Esophagus muscularis mucosa (tissue), 4 donors: ENCODE data around the gene L3MBTL4. TPM values are rescaled to one million over a fixed set of nuclear protein-coding genes. Genes with fewer than 3 reads are reported as not detected.

Experiments used
- DNase-seq: peaks from one replicate; pipeline ENCODE4 v3.0.0-alpha.2; 2017; ENCODE audit errors: extremely low spot score
- H3K27ac ChIP-seq, 4 donors: fragments of 200-600 bp; sonication (generic); replicated peaks in 1 of 4; 1 replicate in 3 of 4; 2 replicates in 1 of 4; pipeline ENCODE4 v1.5.1; 2016 to 2019; ENCODE audit warnings: mild to moderate bottlenecking in 1 of 4
- H3K27me3 ChIP-seq, 4 donors: fragments of 200-600 bp; sonication (generic); one replicate each; pipeline versions ENCODE4 v1.5.1 to v1.6.0; 2016 to 2019
- H3K36me3 ChIP-seq, 4 donors: fragments of 200-600 bp; sonication (generic); one replicate each; pipeline ENCODE4 v1.5.1; 2016 to 2019
- H3K4me1 ChIP-seq, 4 donors: fragments of 200-600 bp; sonication (generic); one replicate each; pipeline ENCODE4 v1.5.1; 2016 to 2019
- H3K4me3 ChIP-seq, 4 donors: fragments of 200-600 bp; sonication (generic); 1 replicate in 2 of 4; 2 replicates in 2 of 4; pipeline ENCODE4 v1.5.1; 2016 to 2019; ENCODE audit warnings: mild to moderate bottlenecking in 4 of 4, moderate library complexity in 1 of 4
- H3K9me3 ChIP-seq, 4 donors: fragments of 200-600 bp; sonication (generic); 1 replicate in 3 of 4; 2 replicates in 1 of 4; pipeline ENCODE4 v1.5.1; 2016 to 2019
- EP300 ChIP-seq: sonication (generic); formaldehyde crosslinking; IDR thresholded peaks from one replicate; pipeline ENCODE4 v1.6.1; 2017; ENCODE audit warnings: antibody characterized with exemption
- POLR2A ChIP-seq: fragments of 450-650 bp; IDR thresholded peaks from one replicate; pipeline ENCODE4 v1.6.1; 2017; ENCODE audit warnings: antibody characterized with exemption, moderate library complexity, mild to moderate bottlenecking, low read depth
- POLR2AphosphoS5 ChIP-seq, 2 donors: sonication (generic); formaldehyde crosslinking; IDR thresholded peaks; one replicate each; pipeline ENCODE4 v1.6.1; 2017; ENCODE audit warnings: antibody characterized with exemption in 2 of 2
- WGBS: methylation state at CpG from one replicate; pipeline ENCODE4 v1.1.5; 2018; 5-methylcytosine and 5-hydroxymethylcytosine counted together
- intact Hi-C: fragments of 100-400 bp; cut with DNase I; formaldehyde crosslinking; loops from one replicate; pipeline ENCODE4 v1.15.1; 2023
- total RNA-seq, 4 donors: library from RNA; depleted of rRNA; stranded (reverse); fragments of >200 nt; gene quantifications; one replicate each; pipeline versions ENCODE4 v1.1.0 to v1.2.1, GENCODE V29; 2016
- TF ChIP-seq, protein P1 (sequence below), 3 experiments: fragments of 200-600 bp in 2 of 3; fragments of 450-650 bp in 1 of 3; sonication (generic) in 2 of 3; IDR thresholded peaks; one replicate each; pipeline ENCODE4 v1.5.1; 2017 to 2019; ENCODE audit warnings: antibody characterized with exemption in 3 of 3, mild to moderate bottlenecking in 2 of 3, moderate library complexity in 1 of 3

The L3MBTL4 gene
- total RNA-seq, 4 donors from 2014 or later, result 1.0 to 2.9 (median 1.6) TPM

DNA sequence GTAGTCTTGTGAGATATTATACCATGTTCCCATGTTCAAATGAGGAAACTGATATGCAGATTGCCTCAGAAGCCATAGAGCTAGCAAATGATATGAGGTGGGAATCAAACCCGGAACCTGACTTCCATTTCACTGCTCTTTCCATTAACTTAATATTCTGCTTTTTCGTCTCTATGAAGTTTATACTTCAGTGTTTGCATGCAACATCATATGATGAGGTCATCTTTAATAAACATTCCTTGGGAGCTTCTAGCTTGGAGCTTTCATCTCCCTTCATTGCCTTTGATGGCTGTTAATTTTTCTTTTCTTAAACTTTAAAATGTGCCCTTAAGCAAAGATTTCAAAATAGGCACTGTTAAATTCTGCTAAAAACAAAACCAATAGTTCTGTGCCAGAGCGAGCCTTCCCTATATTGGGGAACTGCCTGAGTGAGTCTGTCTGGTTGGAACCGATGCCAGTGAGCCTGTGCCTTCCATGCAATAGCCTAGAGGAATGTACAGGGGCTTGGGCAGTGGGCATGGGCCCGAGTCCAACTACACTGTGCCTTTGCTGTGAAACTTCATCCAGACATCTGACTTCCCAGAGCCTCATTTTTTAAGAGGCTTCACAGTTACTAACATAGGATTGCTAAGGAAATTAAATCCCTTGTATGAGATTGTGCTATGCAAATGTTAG lies 428.3 kb downstream of the L3MBTL4 start:
- Histone ChIP-seq H3K27ac (no peak overlapping the region), H3K9me3 (no peaks in the 10 kb centered on the region), H3K4me1 (no peaks in the 10 kb centered on the region), H3K27me3 (no peaks in the 10 kb centered on the region), H3K36me3 (no peaks in the 10 kb centered on the region), H3K4me3 (no peak overlapping the region)
- 75% methylated on average over 5 of the region's 5 CpGs for WGBS
- intact Hi-C loops, result no loop called here
- TF ChIP-seq POLR2A, result no peak
- TF ChIP-seq EP300, result no peak
- TF ChIP-seq, protein P1, sequence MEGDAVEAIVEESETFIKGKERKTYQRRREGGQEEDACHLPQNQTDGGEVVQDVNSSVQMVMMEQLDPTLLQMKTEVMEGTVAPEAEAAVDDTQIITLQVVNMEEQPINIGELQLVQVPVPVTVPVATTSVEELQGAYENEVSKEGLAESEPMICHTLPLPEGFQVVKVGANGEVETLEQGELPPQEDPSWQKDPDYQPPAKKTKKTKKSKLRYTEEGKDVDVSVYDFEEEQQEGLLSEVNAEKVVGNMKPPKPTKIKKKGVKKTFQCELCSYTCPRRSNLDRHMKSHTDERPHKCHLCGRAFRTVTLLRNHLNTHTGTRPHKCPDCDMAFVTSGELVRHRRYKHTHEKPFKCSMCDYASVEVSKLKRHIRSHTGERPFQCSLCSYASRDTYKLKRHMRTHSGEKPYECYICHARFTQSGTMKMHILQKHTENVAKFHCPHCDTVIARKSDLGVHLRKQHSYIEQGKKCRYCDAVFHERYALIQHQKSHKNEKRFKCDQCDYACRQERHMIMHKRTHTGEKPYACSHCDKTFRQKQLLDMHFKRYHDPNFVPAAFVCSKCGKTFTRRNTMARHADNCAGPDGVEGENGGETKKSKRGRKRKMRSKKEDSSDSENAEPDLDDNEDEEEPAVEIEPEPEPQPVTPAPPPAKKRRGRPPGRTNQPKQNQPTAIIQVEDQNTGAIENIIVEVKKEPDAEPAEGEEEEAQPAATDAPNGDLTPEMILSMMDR (IDR thresholded peaks at IDR 0.05), result no peak
- TF ChIP-seq POLR2AphosphoS5 (IDR thresholded peaks at IDR 0.05), result no peak
- DNase-seq, result peak; percentile 62

DNA sequence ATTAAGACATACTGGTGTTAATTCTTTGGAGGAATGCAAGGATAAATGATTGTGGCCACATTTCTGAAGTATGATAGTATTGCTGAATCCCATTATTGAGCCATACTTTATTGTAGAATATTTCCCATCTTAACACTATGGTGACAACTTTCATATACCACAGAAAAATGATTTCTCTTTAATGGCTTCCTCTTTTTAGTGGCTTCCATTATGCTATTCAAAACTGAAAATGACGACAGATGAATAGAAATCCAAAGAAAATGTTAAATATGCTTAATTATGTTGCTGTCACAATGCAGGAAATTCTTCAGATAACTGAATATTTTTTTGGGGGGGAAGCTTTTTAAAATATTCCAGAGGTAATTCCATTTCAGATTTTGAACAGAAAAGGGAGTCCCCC lies 430.5 kb downstream of the L3MBTL4 start:
- no peaks in the 10 kb centered on the region for H3K27me3 ChIP-seq
- no peaks in the 10 kb centered on the region for H3K4me1 ChIP-seq
- intact Hi-C loops, result no loop called here
- H3K9me3 ChIP-seq, result no peaks in the 10 kb centered on the region
- no peak overlapping the region for H3K27ac ChIP-seq
- 63% methylated on average over 1 of the region's 1 CpG for WGBS
- H3K36me3 ChIP-seq, result no peaks in the 10 kb centered on the region
- no peak overlapping the region for H3K4me3 ChIP-seq
- DNase-seq, result no peak
- TF ChIP-seq POLR2AphosphoS5 (IDR thresholded peaks at IDR 0.05), result no peak

GRCh38 chr18:5983488-5983887 lies 431.2 kb downstream of the L3MBTL4 start:
- peak; percentile 21 for DNase-seq
- 60% methylated on average over 4 of the region's 4 CpGs for WGBS
- no peak overlapping the region for H3K4me3 ChIP-seq
- no peaks in the 10 kb centered on the region for H3K27me3 ChIP-seq
- H3K4me1 ChIP-seq, result no peaks in the 10 kb centered on the region
- no peaks in the 10 kb centered on the region for H3K36me3 ChIP-seq
- TF ChIP-seq, protein P1 (IDR thresholded peaks at IDR 0.05), result no peak
- no peak for TF ChIP-seq POLR2AphosphoS5 (IDR thresholded peaks at IDR 0.05)
- no peak for TF ChIP-seq EP300
- no peak for TF ChIP-seq POLR2A
- intact Hi-C loops, result no loop called here
- no peaks in the 10 kb centered on the region for H3K9me3 ChIP-seq
- no peak overlapping the region for H3K27ac ChIP-seq

GRCh38 chr18:5982332-5982731 lies 432.4 kb downstream of the L3MBTL4 start:
- Histone ChIP-seq H3K36me3 (no peaks in the 10 kb centered on the region), H3K9me3 (no peaks in the 10 kb centered on the region), H3K4me3 (no peak overlapping the region), H3K27ac (no peak overlapping the region), H3K4me1 (no peaks in the 10 kb centered on the region), H3K27me3 (no peaks in the 10 kb centered on the region)
- 94% methylated on average over 3 of the region's 3 CpGs for WGBS
- intact Hi-C loops, result no loop called here
- peak; percentile 90 for DNase-seq
- TF ChIP-seq EP300 (no peak), POLR2A (no peak), POLR2AphosphoS5 (IDR thresholded peaks at IDR 0.05) (no peak)
- TF ChIP-seq, protein P1 (IDR thresholded peaks at IDR 0.05), result no peak

DNA sequence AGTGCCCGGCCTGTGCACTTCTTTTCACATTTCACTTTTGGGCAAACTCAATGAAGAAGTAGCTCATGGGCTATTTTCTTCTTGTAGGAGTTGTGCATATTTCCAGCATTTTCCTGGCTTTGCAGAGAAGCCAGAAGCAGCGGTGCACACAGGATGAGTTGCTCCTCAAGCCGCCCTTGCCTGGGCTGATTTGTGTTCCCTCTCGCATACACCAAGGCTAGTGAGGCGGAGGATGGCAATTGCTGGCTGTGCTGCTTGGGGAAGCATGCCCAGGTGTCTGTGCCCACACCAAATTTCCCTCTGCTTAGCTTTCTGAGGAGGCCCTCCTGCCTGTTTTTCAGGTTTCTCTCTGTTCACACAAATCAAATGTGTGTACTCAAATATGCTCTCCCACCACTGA lies 434.0 kb downstream of the L3MBTL4 start:
- H3K9me3 ChIP-seq, result no peaks in the 10 kb centered on the region
- no peaks in the 10 kb centered on the region for H3K27me3 ChIP-seq
- H3K27ac ChIP-seq, result no peak overlapping the region
- peak; percentile 82 for DNase-seq
- H3K36me3 ChIP-seq, result no peaks in the 10 kb centered on the region
- intact Hi-C loops, result no loop called here
- TF ChIP-seq POLR2A (no peak), POLR2AphosphoS5 (IDR thresholded peaks at IDR 0.05) (no peak), EP300 (no peak)
- TF ChIP-seq, protein P1 (IDR thresholded peaks at IDR 0.05), result no peak
- H3K4me3 ChIP-seq, result no peak overlapping the region
- H3K4me1 ChIP-seq, result no peaks in the 10 kb centered on the region
- 87% methylated on average over 5 of the region's 5 CpGs for WGBS
